Tibial nerve (tissue), 4 donors: ENCODE measurements around the gene PEX26.

Experiments
- EP300 ChIP-seq, 2 donors: sonication (generic); formaldehyde crosslinking; IDR thresholded peaks; one replicate each; pipeline ENCODE4 v1.6.1; 2017; ENCODE audit warnings: antibody characterized with exemption in 2 of 2, mild to moderate bottlenecking in 1 of 2
- POLR2A ChIP-seq, 2 donors: fragments of 450-650 bp; IDR thresholded peaks; one replicate each; pipeline ENCODE4 v1.6.1; 2017; ENCODE audit warnings: antibody characterized with exemption in 2 of 2, mild to moderate bottlenecking in 2 of 2, moderate library complexity in 2 of 2
- TF ChIP-seq, protein P1 (sequence below), 5 experiments: fragments of 200-600 bp in 3 of 5; fragments of 450-650 bp in 2 of 5; sonication (generic) in 3 of 5; IDR thresholded peaks; one replicate each; pipeline ENCODE4 v1.5.1; 2016 to 2019; ENCODE audit warnings: antibody characterized with exemption in 5 of 5, mild to moderate bottlenecking in 3 of 5, moderate library complexity in 2 of 5

DNA sequence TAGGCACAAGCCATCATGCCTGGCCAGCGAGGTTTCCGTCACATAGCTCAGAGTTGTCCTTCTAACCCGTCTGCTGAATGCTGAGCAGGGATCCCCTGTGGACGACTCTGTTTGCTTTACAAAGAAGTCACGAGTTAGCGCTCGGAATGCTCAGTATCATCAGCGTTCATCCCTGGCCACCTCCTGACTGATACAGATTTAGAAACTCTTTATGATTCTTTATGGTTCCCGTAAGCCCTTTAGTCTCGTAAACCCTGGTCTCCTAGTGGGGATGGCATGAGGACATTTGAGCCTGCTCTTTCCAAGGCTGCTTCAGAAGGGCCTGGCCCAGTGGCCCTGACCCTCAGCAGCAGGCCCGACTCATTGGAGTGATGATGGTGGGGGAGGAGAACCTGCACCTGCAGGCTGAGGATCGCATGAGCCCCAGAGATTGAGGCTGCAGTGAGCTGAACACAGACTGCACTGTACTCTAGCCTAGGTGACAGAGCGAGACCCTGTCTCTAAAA is 9.6 kb downstream of the PEX26 start:
- TF ChIP-seq POLR2A (IDR thresholded peaks at IDR 0.05), result no peak
- TF ChIP-seq, protein P1, sequence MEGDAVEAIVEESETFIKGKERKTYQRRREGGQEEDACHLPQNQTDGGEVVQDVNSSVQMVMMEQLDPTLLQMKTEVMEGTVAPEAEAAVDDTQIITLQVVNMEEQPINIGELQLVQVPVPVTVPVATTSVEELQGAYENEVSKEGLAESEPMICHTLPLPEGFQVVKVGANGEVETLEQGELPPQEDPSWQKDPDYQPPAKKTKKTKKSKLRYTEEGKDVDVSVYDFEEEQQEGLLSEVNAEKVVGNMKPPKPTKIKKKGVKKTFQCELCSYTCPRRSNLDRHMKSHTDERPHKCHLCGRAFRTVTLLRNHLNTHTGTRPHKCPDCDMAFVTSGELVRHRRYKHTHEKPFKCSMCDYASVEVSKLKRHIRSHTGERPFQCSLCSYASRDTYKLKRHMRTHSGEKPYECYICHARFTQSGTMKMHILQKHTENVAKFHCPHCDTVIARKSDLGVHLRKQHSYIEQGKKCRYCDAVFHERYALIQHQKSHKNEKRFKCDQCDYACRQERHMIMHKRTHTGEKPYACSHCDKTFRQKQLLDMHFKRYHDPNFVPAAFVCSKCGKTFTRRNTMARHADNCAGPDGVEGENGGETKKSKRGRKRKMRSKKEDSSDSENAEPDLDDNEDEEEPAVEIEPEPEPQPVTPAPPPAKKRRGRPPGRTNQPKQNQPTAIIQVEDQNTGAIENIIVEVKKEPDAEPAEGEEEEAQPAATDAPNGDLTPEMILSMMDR (IDR thresholded peaks at IDR 0.05), result no peak
- no peak for TF ChIP-seq EP300 (IDR thresholded peaks at IDR 0.05)
